ENCODE data around the gene CLSTN2.
A peak's percentile ranks its signal among the peaks of the same experiment; 100 is the strongest.

The CLSTN2 gene

GRCh38 chr3:140610544-140610943 is 675.6 kb downstream of the CLSTN2 start:
- Histone ChIP-seq H3K36me3 (ENCODE audit: control insufficient read depth, insufficient read depth, low read length) (no peaks in the 10 kb centered on the region), H3K4me1 (ENCODE audit: control insufficient read depth, insufficient read depth, low read length, poor library complexity, severe bottlenecking) (peaks cover 13% of the 10 kb centered on the region), H3K9me3 (ENCODE audit: control insufficient read depth, low read length) (no peaks in the 10 kb centered on the region), H3K4me3 (ENCODE audit: extremely low read depth, insufficient read depth, low read length, poor library complexity, severe bottlenecking) (no peak overlapping the region), H3K27ac (ENCODE audit: low read depth, low read length, severe bottlenecking) (peak overlapping the region; percentile 88)
- WGBS, 2 experiments (ENCODE audit: insufficient coverage in 2 of 2): 83% methylated on average over 1 of the region's 3 CpGs; no CpG with 5 or more reads in 1 of the 2 experiments

GRCh38 chr3:140614001-140614400 is 679.0 kb downstream of the CLSTN2 start:
- H3K27ac ChIP-seq (ENCODE audit: low read depth, low read length, severe bottlenecking): no peak overlapping the region
- H3K4me1 ChIP-seq (ENCODE audit: control insufficient read depth, insufficient read depth, low read length, poor library complexity, severe bottlenecking): peaks cover 13% of the 10 kb centered on the region
- no peaks in the 10 kb centered on the region for H3K36me3 ChIP-seq (ENCODE audit: control insufficient read depth, insufficient read depth, low read length)
- WGBS, 2 experiments (ENCODE audit: insufficient coverage in 2 of 2): no CpG with 5 or more reads among the region's 1 CpG
- no peak overlapping the region for H3K4me3 ChIP-seq (ENCODE audit: extremely low read depth, insufficient read depth, low read length, poor library complexity, severe bottlenecking)
- H3K9me3 ChIP-seq (ENCODE audit: control insufficient read depth, low read length): no peaks in the 10 kb centered on the region

GRCh38 chr3:140617135-140617534 is 682.1 kb downstream of the CLSTN2 start:
- Histone ChIP-seq H3K9me3 (ENCODE audit: control insufficient read depth, low read length) (no peaks in the 10 kb centered on the region), H3K4me1 (ENCODE audit: control insufficient read depth, insufficient read depth, low read length, poor library complexity, severe bottlenecking) (no peaks in the 10 kb centered on the region), H3K27ac (ENCODE audit: low read depth, low read length, severe bottlenecking) (no peak overlapping the region), H3K36me3 (ENCODE audit: control insufficient read depth, insufficient read depth, low read length) (no peaks in the 10 kb centered on the region), H3K4me3 (ENCODE audit: extremely low read depth, insufficient read depth, low read length, poor library complexity, severe bottlenecking) (no peak overlapping the region)
- WGBS, 2 experiments (ENCODE audit: insufficient coverage in 2 of 2): 86 to 100% methylated on average over 1 of the region's 2 CpGs

GRCh38 chr3:140626856-140627255 is 691.9 kb downstream of the CLSTN2 start:
- Histone ChIP-seq H3K9me3 (ENCODE audit: control insufficient read depth, low read length) (no peaks in the 10 kb centered on the region), H3K4me3 (ENCODE audit: extremely low read depth, insufficient read depth, low read length, poor library complexity, severe bottlenecking) (no peak overlapping the region), H3K27ac (ENCODE audit: low read depth, low read length, severe bottlenecking) (no peak overlapping the region), H3K4me1 (ENCODE audit: control insufficient read depth, insufficient read depth, low read length, poor library complexity, severe bottlenecking) (peaks cover 11% of the 10 kb centered on the region), H3K36me3 (ENCODE audit: control insufficient read depth, insufficient read depth, low read length) (no peaks in the 10 kb centered on the region)
- 92 to 100% methylated on average over 3 to 4 of the region's 7 CpGs for whole genome bisulfite sequencing, 2 experiments (ENCODE audit: insufficient coverage in 2 of 2)
